ENCODE results near the gene FMNL2.
"Not testable (repeated sequence)": the region's sequence is repeated elsewhere in the genome, so short reads cannot be mapped to it uniquely, and the experiment has no call there.

FMNL2 gene

DNA sequence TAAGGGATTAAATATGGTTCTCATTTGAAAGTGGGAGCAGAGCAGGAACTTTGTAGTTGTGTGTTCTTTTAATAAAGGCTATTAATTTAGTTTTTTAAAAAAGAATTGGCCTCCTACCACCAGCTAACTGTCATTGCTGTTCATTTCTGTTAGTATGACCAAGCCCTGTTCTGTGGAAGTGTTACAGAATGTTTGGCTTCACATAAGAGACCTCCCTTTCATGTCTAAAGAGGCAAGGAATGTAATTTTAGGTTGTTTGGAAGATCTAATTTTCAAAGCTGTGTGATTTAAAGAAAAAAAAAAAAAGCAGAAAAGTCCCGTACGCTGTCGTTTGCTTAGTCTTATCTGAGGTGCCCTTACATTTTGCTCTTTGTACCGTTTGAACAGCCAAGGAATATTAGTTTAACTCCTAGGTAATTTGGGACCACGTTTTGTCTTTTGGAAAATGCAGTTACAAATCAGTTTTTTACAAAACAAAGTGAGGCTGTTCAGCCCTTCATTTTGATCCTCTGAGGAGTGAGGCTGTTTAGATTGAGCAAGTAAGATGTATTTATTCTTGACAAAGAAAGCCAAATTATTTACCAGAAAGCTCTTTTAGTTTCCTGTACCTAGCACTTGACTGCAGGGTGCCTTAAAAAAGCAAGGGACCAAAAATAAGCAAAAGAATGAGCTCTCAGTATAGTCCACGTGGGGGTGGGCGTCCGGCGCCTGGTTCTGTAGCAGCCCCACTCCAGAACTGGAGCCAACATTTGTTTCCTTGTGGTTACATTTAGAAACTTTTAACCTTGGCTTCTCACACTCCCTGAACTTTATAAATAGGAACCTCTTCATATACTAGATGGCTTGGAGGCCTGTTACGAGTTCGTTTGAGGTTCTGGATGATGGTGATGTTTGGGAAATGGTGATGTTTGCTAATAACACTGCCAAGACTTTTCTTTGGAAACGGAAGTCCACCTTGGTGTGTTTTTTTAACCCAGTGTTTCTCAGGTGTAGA, 136.2 kb downstream of the FMNL2 start:
- no peak for DNase-seq (ENCODE audit: low read depth in 2 of 2)

- no peak for DNase-seq (ENCODE audit: low read depth in 2 of 2)
These were observed 137.5 kb downstream of the FMNL2 start for GRCh38 chr2:152472481-152472887.

GRCh38 chr2:152473151-152473857, 138.3 kb downstream of the FMNL2 start:
- no peak for DNase-seq (ENCODE audit: low read depth in 2 of 2)

GRCh38 chr2:152474523-152474922, 139.5 kb downstream of the FMNL2 start:
- not testable (repeated sequence) for DNase-seq (ENCODE audit: low read depth in 2 of 2)

GRCh38 chr2:152475982-152476381, 141.0 kb downstream of the FMNL2 start:
- no peak for DNase-seq (ENCODE audit: low read depth in 2 of 2)

GRCh38 chr2:152477347-152478092, 142.5 kb downstream of the FMNL2 start:
- DNase-seq (ENCODE audit: low read depth in 2 of 2), result no peak

DNA sequence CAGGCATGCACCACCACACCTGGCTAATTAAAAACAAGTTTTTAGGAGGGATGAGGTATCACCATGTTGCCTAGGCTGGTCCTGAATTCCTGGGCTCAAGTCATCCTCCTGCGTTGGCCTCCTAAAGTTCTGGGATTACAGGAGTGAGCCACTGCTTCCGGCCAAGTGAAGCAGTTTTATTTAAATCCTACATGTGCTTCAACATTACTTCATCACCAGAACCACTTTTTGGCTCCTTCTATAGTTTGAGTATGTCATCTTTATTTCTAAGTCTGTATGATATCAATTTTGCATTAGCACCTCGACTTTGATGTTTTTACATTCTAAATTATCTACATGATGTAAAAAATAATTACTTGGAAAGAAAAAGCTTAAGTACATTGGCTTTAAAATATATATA, 144.3 kb downstream of the FMNL2 start:
- no peak for DNase-seq (ENCODE audit: low read depth in 2 of 2)

DNA sequence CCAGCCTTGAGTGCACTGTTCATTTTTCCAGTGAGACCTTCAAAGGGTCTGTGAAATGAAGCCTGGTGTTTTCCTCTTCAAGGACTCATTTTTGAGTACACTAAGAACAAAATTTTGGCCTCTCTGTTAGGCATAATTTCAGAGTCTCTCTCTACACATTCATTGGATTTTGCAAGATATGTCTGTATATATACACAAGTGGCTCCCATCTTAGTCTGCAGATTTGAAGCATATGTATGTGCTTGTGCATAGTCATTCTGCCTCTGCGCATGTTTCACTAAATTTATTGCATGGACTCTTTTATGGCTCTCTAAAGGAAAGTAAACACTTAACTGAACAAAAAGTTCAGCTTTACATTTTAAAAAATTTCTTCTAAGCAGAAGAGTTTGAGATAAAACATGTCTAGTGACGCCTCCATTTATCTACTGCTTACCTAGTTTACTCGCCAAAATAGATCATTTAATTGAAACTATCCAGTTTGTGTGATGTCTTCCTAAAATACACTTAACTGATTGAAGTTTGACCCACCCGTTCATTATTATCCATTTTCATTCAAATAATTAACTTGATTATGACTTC, 145.9 kb downstream of the FMNL2 start:
- no peak for DNase-seq (ENCODE audit: low read depth in 2 of 2)

DNA sequence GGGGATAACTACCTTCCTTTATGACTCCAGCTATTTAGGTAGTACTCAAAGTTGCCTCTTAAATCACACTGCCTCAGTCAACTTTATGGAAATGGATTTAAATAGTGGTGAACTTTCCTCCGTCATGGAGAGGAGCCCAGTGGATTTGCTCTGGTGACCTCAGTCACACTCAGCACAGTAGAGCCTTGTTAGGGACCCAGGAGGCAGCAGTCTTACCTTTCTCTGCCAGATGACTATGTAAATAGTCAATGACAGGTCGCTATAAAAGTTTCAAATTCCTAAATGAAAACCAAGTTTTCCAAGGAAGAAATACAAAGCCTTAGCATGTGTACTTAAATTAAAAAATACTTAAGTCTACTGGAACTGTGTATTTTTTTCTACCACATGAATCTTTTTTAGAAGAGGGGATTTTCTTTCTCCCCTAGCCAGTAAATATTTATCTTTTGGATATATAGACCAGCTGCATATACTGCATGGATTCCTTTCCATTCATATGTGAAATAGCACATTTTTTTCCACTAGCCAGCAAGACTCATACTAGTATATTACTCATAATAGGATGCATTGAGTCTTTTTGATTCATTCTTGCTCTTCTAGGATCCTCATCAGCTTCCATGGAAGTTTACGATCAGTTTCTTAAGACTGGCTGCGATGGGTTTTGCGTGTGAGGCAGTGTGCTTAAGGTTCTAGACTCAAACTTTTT, 147.1 kb downstream of the FMNL2 start:
- DNase-seq (ENCODE audit: low read depth in 2 of 2), result no peak

- DNase-seq (ENCODE audit: low read depth in 2 of 2), result no peak
These were observed 148.5 kb downstream of the FMNL2 start for GRCh38 chr2:152483276-152484063.

GRCh38 chr2:152485954-152486736, 151.2 kb downstream of the FMNL2 start:
- DNase-seq (ENCODE audit: low read depth in 2 of 2), result no peak

- DNase-seq (ENCODE audit: low read depth in 2 of 2), result no peak
These were observed 151.9 kb downstream of the FMNL2 start for GRCh38 chr2:152486737-152487400.

DNA sequence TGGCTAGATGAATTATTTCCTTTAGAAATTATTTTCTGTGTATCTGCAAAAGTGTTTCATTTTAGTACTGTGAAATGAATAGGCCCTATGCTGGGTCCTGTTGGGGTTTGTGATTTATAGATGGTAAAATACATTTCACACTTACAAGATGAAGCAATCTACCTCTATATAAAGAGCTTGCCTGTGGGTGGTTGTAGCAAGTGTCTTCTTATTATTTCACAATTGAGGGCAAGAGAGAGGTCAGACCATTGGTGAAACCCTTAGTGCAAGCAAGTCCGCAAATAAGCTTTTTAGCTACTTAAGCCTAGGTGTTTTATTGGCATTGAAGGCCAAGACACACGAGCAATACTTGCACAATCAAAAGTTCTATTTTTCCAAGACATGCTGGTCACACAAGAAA, 153.1 kb downstream of the FMNL2 start:
- DNase-seq (ENCODE audit: low read depth in 2 of 2), result no peak

DNA sequence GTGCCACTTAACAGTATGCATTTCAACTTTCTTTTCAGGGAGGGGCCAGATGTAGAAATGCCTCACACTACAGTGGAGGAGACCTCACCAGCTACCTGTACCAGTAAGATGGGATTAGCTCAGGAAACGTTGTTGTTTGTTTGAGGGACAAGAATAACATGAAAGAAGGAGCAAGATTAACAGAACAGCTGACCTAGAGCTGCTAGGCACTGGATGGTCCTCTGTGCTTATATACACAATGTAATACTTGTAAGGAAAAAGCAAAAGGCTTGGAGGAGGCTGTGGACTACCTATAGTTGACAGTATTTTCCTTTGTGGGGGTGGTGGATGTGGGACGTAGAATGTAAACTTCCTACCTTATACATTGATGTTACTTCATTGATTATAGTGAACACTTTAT, 154.4 kb downstream of the FMNL2 start:
- DNase-seq (ENCODE audit: low read depth in 2 of 2), result no peak

GRCh38 chr2:152490686-152491455, 155.9 kb downstream of the FMNL2 start:
- no peak for DNase-seq (ENCODE audit: low read depth in 2 of 2)

DNA sequence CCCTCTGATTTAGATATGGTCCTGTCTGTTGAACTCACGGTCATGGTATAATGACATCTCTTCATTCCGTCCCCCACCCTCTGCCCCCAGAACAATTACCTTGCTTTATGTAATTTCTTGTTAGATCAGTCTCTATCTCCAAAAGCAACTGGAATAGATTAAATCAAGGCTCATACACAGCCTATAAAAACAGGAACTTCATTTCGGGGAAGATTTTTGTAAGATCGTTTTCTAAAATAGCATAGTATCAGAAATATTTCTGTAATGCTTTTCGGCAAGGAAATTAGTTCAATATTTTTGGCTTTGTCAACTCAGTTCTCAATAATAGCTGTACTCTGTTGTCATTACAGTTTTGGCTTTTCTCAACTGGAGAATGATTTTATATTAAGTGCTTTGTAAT, 157.2 kb downstream of the FMNL2 start:
- no peak for DNase-seq (ENCODE audit: low read depth in 2 of 2)

- no peak for DNase-seq (ENCODE audit: low read depth in 2 of 2)
These were observed 157.9 kb downstream of the FMNL2 start for GRCh38 chr2:152492911-152493310.

GRCh38 chr2:152493417-152493816, 158.4 kb downstream of the FMNL2 start:
- DNase-seq (ENCODE audit: low read depth in 2 of 2), result no peak

Data from activated CD8-positive, alpha-beta memory T cell treated with anti-CD3 and anti-CD28 coated beads for 4 hours (primary cell).